Gastrocnemius medialis (tissue), 4 donors: ENCODE measurements around the gene KLF9. TPM values are rescaled to one million over a fixed set of nuclear protein-coding genes. Genes with fewer than 3 reads are reported as not detected.

Source experiments
- ATAC-seq, 2 donors: fragments of 150-250 bp; one replicate each; pipeline ENCODE4 v1.9.1; 2016
- DNase-seq, 2 donors: peaks; one replicate each; pipeline ENCODE4 v3.0.0-alpha.2; 2019
- H3K27ac ChIP-seq, 4 donors: fragments of 200-600 bp; sonication (generic); 1 replicate in 1 of 4; 2 replicates in 3 of 4; pipeline ENCODE4 v1.5.1; 2016 to 2018; ENCODE audit warnings: mild to moderate bottlenecking in 2 of 4, moderate library complexity in 1 of 4
- H3K27me3 ChIP-seq, 3 donors: fragments of 200-600 bp; sonication (generic) in 2 of 3; 1 replicate in 1 of 3; 2 replicates in 2 of 3; pipeline versions ENCODE4 v1.5.1 to v1.6.0; 2016 to 2019; ENCODE audit warnings: mild to moderate bottlenecking in 1 of 3, moderate library complexity in 1 of 3
- H3K36me3 ChIP-seq, 2 donors: fragments of 200-600 bp; sonication (generic) in 1 of 2; one replicate each; pipeline ENCODE4 v1.5.1; 2017 to 2018
- H3K4me1 ChIP-seq, 2 donors: fragments of 200-600 bp; sonication (generic) in 1 of 2; one replicate each; pipeline ENCODE4 v1.5.1; 2016 to 2017; ENCODE audit warnings: mild to moderate bottlenecking in 2 of 2
- H3K4me3 ChIP-seq, 4 donors: fragments of 200-600 bp; sonication (generic) in 3 of 4; 1 replicate in 1 of 4; 2 replicates in 3 of 4; pipeline ENCODE4 v1.5.1; 2016 to 2019; ENCODE audit warnings: mild to moderate bottlenecking in 2 of 4
- H3K9me3 ChIP-seq, 3 donors: fragments of 200-600 bp; sonication (generic) in 2 of 3; 1 replicate in 1 of 3; 2 replicates in 2 of 3; pipeline ENCODE4 v1.5.1; 2016 to 2019
- CTCF ChIP-seq, 5 experiments: fragments of 450-650 bp in 3 of 5; fragments of 200-600 bp in 2 of 5; sonication (generic) in 2 of 5; IDR thresholded peaks in 4 of 5; conservative IDR thresholded peaks in 1 of 5; 1 replicate in 4 of 5; 2 replicates in 1 of 5; pipeline ENCODE4 v1.5.1; 2016 to 2019; ENCODE audit warnings: antibody characterized with exemption in 5 of 5, mild to moderate bottlenecking in 3 of 5, moderate library complexity in 3 of 5
- POLR2A ChIP-seq, 2 donors: fragments of 450-650 bp; IDR thresholded peaks; one replicate each; pipeline ENCODE4 v1.6.1; 2017; ENCODE audit warnings: antibody characterized with exemption in 2 of 2, mild to moderate bottlenecking in 2 of 2, moderate library complexity in 2 of 2
- in situ Hi-C, 4 donors: fragments of 200-750 bp; cut with MboI; loops; one replicate each; pipeline versions ENCODE4 v1.15.0 to v1.8.0; 2017; ENCODE audit warnings: low sequenced_read_pairs in 4 of 4
- intact Hi-C: fragments of 100-400 bp; cut with DNase I; formaldehyde crosslinking; loops from one replicate; pipeline ENCODE4 v1.15.1; 2023; ENCODE audit warnings: low total_unique reads
- total RNA-seq, 4 donors: library from RNA; depleted of rRNA; stranded (reverse); fragments of >200 nt; gene quantifications; one replicate each; pipeline versions ENCODE4 v1.1.0 to v1.2.3, GENCODE V29; 2016

The KLF9 gene
- total RNA-seq, 4 donors from 2014 or later = 122 to 174 (median 169) TPM

DNA sequence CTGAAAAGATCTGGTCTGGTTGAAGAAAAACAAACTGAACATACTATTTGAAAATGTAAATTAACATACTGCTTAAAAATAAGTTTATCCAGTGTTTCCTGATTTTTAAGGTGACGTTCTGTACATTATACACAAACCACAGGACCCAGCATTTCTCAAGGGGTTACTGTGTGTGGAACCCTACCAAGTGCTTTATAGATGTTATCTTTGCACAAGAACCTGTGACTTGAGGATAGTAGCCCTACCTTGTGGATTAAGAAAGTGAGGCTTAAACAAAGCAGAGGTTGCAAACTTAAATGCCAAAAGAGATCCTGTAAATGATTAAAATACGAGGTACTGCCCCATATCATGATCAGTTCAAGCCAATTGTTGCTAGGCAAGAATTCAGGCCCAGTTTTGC is 4.7 kb downstream of the KLF9 start:
- Histone ChIP-seq H3K9me3 (no peaks in the 10 kb centered on the region), H3K27ac (peak overlapping the region; percentile 92 to 100 (median 100)), H3K27me3 (no peaks in the 10 kb centered on the region), H3K36me3 (peaks cover 0 to 10% of the 10 kb centered on the region in 2 donors), H3K4me1 (peaks cover 50 to 56% of the 10 kb centered on the region in 2 donors), H3K4me3 (peak overlapping the region; percentile 76 to 99 (median 96))
- ATAC-seq = no peak
- intact Hi-C loops (loop anchor here (5.0 to 10.0 kb wide), 2 partner anchors 145 to 1027 kb away; no protein-coding TSS in a partner anchor), in situ Hi-C loops (loop anchor here in 2 of 4 donors (5.0 to 10.0 kb wide), 2 partner anchors 73 to 195 kb away; no protein-coding TSS in a partner anchor)
- DNase-seq = no peak
- TF ChIP-seq CTCF (IDR thresholded peaks at IDR 0.05 in 4 of 5, conservative IDR thresholded peaks at IDR 0.05 in 1 of 5) (no peak), POLR2A (IDR thresholded peaks at IDR 0.05) (no peak)

- Histone ChIP-seq H3K4me1 (peaks cover 54 to 59% of the 10 kb centered on the region in 2 donors), H3K4me3 (peak overlapping the region; percentile 76 to 99 (median 96))
These were observed 5.2 kb downstream of the KLF9 start for GRCh38 chr9:70409280-70409679.

DNA sequence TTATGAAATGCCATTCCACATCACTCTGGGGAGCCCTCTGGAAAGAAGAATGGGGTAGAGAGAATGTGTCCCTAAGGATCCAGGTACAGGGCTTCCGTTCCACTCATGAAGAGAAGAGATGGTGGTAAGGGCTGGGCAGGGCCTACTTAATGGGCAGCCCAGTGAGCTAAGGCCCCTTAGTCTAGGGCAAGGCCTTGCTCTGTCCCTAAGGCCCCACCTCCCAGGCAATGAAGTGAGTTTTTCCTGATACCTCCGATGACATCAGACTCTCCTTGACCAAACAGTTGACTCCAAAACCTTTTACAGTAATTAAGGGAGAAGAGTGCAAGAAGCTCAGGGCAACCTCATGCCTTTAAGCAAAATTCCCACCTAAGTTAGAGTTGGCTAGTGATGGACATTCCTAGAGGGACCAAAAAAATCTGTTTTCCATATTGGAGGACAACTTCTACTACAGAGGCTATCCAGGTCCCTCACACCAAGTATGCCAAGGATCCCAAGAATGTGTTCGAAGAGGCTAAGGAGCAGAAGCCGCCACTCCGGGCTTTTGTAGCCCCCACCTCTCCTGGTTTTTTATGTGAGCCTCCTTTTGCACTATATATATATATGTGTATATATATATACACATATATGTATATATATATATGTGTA is 5.9 kb downstream of the KLF9 start:
- Histone ChIP-seq H3K27me3 (no peaks in the 10 kb centered on the region), H3K9me3 (no peaks in the 10 kb centered on the region), H3K27ac (peak overlapping the region; percentile 78 to 100 (median 86)), H3K4me1 (peaks cover 62 to 67% of the 10 kb centered on the region in 2 donors), H3K4me3 (peak overlapping the region; percentile 14 to 98 (median 47)), H3K36me3 (peaks cover 0 to 10% of the 10 kb centered on the region in 2 donors)
- no peak for TF ChIP-seq CTCF (IDR thresholded peaks at IDR 0.05 in 4 of 5, conservative IDR thresholded peaks at IDR 0.05 in 1 of 5)
- no peak for TF ChIP-seq POLR2A (IDR thresholded peaks at IDR 0.05)
- DNase-seq (no peak), ATAC-seq (no peak)
- intact Hi-C loops = no loop called here
- in situ Hi-C loops = loop anchor here in 1 of 4 donors (10.0 kb wide), 1 partner anchor 196 kb away; no protein-coding TSS in a partner anchor

More at GRCh38 chr9:70409280-70409679, 5.2 kb downstream of the KLF9 start:
- no peaks in the 10 kb centered on the region for H3K9me3 ChIP-seq
- no peaks in the 10 kb centered on the region for H3K27me3 ChIP-seq
- intact Hi-C loops = no loop called here
- no peak for TF ChIP-seq CTCF (IDR thresholded peaks at IDR 0.05 in 4 of 5, conservative IDR thresholded peaks at IDR 0.05 in 1 of 5)
- no peak for TF ChIP-seq POLR2A (IDR thresholded peaks at IDR 0.05)
- in situ Hi-C loops = loop anchor here in 1 of 4 donors (10.0 kb wide), 1 partner anchor 196 kb away; no protein-coding TSS in a partner anchor
- DNase-seq (no peak), ATAC-seq (no peak)
- peaks cover 0 to 10% of the 10 kb centered on the region in 2 donors for H3K36me3 ChIP-seq
- peak overlapping the region; percentile 92 to 100 (median 100) for H3K27ac ChIP-seq

GRCh38 chr9:70407081-70407503 is 7.4 kb downstream of the KLF9 start:
- no peak for DNase-seq
- in situ Hi-C loops (loop anchor here in 1 of 4 donors (10.0 kb wide), 1 partner anchor 198 kb away; no protein-coding TSS in a partner anchor), intact Hi-C loops (no loop called here)
- peak overlapping the region; percentile 14 to 98 (median 47) for H3K4me3 ChIP-seq
- TF ChIP-seq POLR2A (IDR thresholded peaks at IDR 0.05) (no peak), CTCF (IDR thresholded peaks at IDR 0.05 in 4 of 5, conservative IDR thresholded peaks at IDR 0.05 in 1 of 5) (no peak)
- H3K4me1 ChIP-seq = peaks cover 76 to 81% of the 10 kb centered on the region in 2 donors
- no peaks in the 10 kb centered on the region for H3K27me3 ChIP-seq
- H3K36me3 ChIP-seq = peaks cover 0 to 4% of the 10 kb centered on the region in 2 donors
- H3K27ac ChIP-seq = peak overlapping the region; percentile 78 to 100 (median 86)
- no peaks in the 10 kb centered on the region for H3K9me3 ChIP-seq
- no peak for ATAC-seq
